Forelimb muscle (tissue), 1 donor: ENCODE data around the gene COL23A1. TPM values are rescaled to one million over a fixed set of nuclear protein-coding genes. Genes with fewer than 3 reads are reported as not detected.

Experiments used
- DNase-seq: peaks from one replicate; pipeline ENCODE4 v3.0.0-alpha.2; 2013; ENCODE audit warnings: low read depth
- polyA plus RNA-seq: library from polyadenylated mRNA; unstranded; fragments of 120-200 nt; gene quantifications from one replicate; pipeline ENCODE4 v1.2.1, GENCODE V29; 2013; ENCODE audit not compliant: insufficient read length

The COL23A1 gene
- polyA plus RNA-seq, 1 donor: 10.1 TPM

GRCh38 chr5:178535299-178536175, 54.7 kb downstream of the COL23A1 start:
- no peak for DNase-seq

- no peak for DNase-seq
Measured at GRCh38 chr5:178533136-178533535, 57.1 kb downstream of the COL23A1 start.

- no peak for DNase-seq
Measured at GRCh38 chr5:178532666-178533065, 57.5 kb downstream of the COL23A1 start.

DNA sequence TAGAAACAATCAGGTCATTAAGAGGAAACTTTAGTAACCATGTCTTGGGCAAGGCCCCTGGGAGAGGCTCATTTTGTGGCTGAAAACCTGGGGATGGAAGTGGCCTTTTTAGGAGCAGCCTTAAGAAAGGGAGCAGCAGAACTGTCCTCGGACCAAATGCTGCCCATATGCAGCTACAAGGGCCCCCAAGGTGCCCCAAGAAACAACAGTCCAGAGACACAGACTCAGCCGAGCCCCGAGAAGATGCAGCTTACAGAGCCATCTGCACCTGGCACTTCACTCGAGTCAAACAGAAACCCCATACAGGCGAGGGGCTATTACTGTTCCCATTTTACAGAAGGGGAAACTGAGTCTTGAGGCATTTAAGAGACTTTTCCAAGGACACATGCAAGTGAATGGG, 58.0 kb downstream of the COL23A1 start:
- DNase-seq: no peak

DNA sequence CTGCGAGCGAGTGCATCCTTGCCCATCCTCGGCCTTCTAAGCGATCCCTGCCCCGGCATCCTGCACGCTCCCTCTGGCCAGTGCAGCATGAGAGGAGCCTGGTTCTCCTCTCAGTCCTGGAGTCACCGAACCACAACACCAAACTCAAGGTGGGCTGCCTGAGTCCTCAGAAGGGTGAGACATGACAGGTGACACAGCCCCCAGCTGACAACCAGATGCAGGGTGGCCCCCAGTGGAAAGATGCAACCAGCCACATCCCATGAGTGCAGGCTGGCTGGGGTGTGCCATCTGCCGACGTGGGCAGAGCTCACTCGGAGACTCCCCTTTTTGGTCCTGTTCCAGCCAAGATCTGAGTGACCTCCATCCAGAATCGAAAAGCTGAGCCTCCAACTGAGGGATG, 58.4 kb downstream of the COL23A1 start:
- no peak for DNase-seq

- DNase-seq: no peak
Measured at GRCh38 chr5:178530526-178530925, 59.7 kb downstream of the COL23A1 start.

DNA sequence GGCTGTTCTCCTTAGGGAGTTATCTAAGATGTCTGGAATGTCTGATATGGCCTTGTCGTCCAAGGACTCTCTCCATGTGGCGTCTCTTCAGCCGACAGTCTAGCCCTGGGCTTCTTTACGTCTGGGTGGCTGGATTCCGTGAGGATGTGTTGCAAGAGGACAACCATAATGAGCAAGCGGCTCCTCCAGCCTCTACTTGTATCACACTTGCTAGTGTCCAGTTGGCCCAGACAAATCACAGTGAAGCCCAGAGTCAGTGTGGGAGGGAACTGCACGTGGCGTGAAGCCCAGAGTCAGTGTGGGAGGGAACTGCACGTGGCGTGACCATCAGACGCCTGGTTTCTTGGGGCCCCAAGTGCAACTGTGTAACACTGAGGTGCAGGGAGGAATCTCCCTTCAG, 61.1 kb downstream of the COL23A1 start:
- DNase-seq: no peak

DNA sequence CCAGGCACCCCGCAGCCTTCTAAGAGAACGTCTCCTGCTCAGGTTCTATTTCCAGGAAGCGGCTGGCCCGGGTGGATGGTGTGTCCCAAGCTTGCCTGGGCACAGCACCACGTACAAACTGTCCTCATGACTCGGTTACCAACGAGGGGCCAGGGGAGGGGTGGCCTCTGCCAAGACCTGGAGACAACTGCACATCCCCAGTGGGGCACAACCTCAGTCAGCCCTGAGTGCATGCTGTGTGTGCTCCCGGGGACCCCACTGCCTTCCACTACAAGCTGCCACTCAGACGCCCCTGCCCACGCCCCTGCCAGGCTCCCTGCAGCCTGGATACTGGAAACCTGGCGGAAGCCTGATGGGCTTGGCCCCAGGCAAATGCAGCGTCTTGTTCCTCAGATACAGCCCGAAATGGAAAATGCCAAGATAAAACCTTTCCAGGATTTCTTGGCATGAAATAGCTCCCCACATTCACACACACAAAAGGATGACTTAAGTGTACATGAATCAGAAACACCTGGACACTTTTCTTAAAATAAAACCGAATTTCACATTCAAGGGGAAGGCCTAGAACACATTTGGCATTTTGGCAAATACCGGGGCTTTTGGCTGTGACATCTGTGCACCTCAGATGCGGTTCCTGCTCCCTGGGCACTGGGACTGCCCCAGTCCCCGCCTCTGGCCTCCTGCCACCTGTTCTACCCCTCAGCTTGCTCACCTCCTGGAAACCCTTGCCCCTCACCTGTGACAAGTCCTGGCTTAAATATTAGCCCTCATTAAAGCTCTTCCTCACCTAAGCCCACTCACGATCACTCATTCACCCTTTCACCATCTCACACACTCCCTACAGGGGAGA, 62.5 kb downstream of the COL23A1 start:
- DNase-seq: no peak

- DNase-seq: no peak
Measured at GRCh38 chr5:178526773-178527457, 63.3 kb downstream of the COL23A1 start.

DNA sequence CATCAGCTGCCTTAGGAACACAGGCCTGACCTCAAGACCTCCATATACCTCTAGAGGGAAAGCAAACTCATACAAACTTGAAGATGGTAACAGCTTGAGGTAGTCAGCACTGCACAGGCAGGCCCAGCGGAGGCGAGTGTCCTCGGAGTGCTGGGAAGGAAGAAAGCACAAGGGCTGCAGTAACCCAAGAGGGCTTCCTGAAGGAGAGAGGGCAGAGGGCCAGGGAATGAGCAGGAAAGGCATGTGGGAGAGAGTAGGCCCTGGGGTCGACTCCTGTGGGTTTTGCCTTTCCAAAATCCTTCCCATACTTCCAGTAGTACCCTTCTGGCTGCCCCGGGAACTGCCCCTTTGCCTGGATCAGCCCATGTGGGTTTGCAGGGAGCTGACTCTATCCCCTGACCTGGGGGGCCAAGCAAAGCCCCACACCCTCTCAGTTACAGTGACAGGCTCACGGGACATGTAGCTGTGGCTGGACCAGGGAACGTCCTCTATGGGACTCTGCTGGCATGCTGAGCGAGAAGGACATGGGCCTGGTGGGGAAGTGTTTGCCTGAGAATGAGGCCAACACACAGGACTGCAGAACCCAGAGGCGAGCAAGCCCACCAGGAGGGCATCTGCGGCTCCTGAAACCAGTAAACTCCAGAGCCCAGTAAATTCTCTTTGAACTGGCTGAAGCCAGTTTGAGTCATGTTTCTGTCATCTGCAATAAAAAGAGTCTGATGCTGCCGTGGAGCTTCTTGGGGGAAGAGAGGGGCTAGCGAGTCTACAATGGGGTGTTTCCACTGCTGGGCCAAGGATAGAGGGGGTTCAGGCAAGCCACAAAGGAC, 64.1 kb downstream of the COL23A1 start:
- no peak for DNase-seq

GRCh38 chr5:178524093-178524882, 65.9 kb downstream of the COL23A1 start:
- DNase-seq: no peak

GRCh38 chr5:178522361-178522760, 67.8 kb downstream of the COL23A1 start:
- DNase-seq: no peak

- no peak for DNase-seq
Measured at GRCh38 chr5:178520851-178521250, 69.3 kb downstream of the COL23A1 start.

DNA sequence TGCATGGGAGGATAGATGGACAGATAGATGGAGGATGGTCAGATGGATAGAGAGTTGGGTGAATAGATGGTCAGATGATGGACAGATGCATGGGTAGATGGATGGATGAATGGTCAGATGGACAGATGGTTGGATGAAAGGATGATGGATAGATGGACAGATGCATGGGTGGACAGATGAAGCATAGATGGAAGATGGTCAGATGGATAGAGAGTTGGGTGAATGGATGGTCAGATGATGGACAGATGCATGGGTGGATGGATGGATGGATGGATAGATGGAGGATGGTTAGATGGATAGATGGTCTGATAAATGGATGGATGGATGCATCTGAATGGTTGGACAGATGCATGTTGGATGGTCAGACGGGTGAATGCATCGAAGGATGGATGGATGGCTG, 70.4 kb downstream of the COL23A1 start:
- DNase-seq: no peak

- no peak for DNase-seq
Measured at GRCh38 chr5:178519155-178519554, 71.0 kb downstream of the COL23A1 start.

GRCh38 chr5:178516504-178517235, 73.5 kb downstream of the COL23A1 start:
- DNase-seq: no peak

DNA sequence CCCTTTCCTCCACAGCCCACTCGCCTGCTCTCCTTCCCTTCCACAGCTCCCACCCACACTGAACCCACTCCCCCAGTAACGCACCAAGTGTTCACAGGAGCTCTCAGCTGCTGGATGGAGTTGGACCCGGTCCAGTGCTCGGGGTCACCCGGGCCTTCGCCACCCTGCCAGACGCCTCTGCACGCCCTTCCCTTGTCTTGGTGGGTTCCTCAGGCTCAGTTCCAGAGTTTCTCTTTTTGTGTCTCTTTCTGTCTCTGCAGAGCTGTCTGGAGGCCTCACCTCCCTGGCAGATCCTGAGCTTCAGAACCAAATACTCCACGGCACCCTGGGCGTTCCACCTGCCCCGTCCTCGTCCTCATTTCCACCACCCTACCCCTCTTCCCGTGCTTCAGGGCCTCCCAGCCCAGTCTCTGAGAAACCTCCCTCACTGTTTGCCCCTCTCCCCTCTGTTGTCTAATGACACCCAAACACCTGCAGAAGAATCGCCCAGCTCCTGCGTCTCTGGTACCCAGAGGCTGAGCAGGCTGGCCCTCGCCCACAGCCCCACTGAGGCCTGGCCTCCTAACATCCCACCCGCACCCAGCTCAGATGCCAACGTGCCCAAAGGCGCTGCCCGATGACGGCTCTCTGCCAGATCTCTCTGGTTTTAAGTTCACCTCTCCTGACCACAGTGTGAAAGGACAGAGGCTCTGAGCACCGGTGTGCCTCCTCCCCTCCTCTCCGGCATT, 74.3 kb downstream of the COL23A1 start:
- DNase-seq: no peak

DNA sequence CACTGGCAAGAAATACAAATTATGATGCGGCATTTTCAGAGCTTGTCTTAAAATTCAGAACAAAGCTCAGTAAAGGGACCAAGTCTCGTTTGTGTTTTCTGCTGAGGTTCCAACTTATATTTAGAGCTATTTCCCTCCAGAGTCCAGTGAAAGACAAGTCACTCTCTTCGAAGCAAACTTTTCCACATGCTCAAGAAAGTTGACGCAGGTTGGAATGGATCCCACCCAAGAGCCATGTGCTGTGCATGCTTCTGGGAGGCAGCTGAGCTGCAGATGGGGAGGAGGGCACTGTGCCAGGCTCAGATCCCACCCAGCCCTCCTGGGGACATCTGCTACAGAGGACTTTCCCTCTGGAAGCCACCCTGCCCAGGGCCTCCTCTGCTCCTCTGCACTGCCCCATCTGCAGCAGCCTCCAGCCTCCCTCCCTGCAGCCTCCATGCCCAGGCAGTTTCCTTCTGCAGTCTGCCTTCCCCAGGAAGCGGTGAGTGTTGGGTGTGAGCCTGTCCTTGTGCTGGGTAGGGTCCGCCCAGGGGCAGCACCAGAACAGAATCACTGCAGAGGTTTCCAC, 75.3 kb downstream of the COL23A1 start:
- no peak for DNase-seq

DNA sequence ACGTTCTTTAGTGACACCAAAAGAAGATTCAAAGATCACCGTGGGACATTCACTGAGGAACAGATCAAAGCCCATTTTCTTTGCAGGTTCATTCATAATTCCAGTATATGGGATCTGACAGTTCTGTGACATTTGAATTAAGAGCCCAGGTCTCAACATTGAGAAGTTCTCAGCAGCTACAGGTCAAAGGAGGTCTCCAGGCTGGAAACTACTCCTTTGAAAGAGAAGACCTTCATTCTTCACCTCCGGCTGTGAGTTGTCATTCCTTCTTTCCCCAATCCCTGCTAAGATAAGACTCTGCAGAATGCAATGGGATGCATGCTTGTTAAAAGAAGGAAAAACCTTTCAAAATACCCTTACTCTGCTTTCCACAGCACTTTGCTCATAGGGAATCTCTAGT, 79.0 kb downstream of the COL23A1 start:
- DNase-seq: no peak
